Ovary (tissue), 3 donors: ENCODE results near the gene TP53BP2.

Source experiments
- EP300 ChIP-seq: sonication (generic); formaldehyde crosslinking; IDR thresholded peaks from one replicate; pipeline ENCODE4 v1.6.1; 2017; ENCODE audit warnings: antibody characterized with exemption
- POLR2A ChIP-seq: fragments of 450-650 bp; IDR thresholded peaks from one replicate; pipeline ENCODE4 v1.6.1; 2017; ENCODE audit warnings: antibody characterized with exemption, mild to moderate bottlenecking, moderate library complexity
- TF ChIP-seq, protein P1 (sequence below), 3 donors: fragments of 450-650 bp in 2 of 3; fragments of 200-600 bp in 1 of 3; IDR thresholded peaks; one replicate each; pipeline versions ENCODE4 v1.5.1 to v1.8.0; 2016 to 2022; ENCODE audit warnings: antibody characterized with exemption in 3 of 3, mild to moderate bottlenecking in 1 of 3
- donor health status: DM: no; HTN: no; CAD: no.

GRCh38 chr1:223752721-223753515, 92.8 kb downstream of the TP53BP2 start:
- TF ChIP-seq EP300 = no peak
- no peak for TF ChIP-seq POLR2A
- TF ChIP-seq, protein P1, sequence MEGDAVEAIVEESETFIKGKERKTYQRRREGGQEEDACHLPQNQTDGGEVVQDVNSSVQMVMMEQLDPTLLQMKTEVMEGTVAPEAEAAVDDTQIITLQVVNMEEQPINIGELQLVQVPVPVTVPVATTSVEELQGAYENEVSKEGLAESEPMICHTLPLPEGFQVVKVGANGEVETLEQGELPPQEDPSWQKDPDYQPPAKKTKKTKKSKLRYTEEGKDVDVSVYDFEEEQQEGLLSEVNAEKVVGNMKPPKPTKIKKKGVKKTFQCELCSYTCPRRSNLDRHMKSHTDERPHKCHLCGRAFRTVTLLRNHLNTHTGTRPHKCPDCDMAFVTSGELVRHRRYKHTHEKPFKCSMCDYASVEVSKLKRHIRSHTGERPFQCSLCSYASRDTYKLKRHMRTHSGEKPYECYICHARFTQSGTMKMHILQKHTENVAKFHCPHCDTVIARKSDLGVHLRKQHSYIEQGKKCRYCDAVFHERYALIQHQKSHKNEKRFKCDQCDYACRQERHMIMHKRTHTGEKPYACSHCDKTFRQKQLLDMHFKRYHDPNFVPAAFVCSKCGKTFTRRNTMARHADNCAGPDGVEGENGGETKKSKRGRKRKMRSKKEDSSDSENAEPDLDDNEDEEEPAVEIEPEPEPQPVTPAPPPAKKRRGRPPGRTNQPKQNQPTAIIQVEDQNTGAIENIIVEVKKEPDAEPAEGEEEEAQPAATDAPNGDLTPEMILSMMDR (IDR thresholded peaks at IDR 0.05) = no peak
